Spleen (tissue), 7 donors: ENCODE data around the gene NOSIP.

ENCODE experiments used
- POLR2A ChIP-seq, 3 donors: fragments of 450-650 bp; IDR thresholded peaks; one replicate each; pipeline ENCODE4 v1.5.1; 2017; ENCODE audit warnings: antibody characterized with exemption in 3 of 3, mild to moderate bottlenecking in 1 of 3
- TF ChIP-seq, protein P1 (sequence below), 11 experiments: fragments of 200-600 bp in 7 of 11; fragments of 450-650 bp in 4 of 11; sonication (generic) in 4 of 11; IDR thresholded peaks in 8 of 11; conservative IDR thresholded peaks in 3 of 11; 1 replicate in 7 of 11; 2 replicates in 4 of 11; pipeline versions ENCODE4 v1.4.0 to v1.8.0; 2016 to 2021; ENCODE audit warnings: antibody characterized with exemption in 11 of 11, inconsistent platforms in 4 of 11, mild to moderate bottlenecking in 1 of 11
- donor health status: DM: no; HTN: no; CAD: no; lungs with moderate emphysema.
- donor health status: DM: no; HTN: no; CAD: no.
- donor health status: DM: no; HTN: no; CAD: no.

DNA sequence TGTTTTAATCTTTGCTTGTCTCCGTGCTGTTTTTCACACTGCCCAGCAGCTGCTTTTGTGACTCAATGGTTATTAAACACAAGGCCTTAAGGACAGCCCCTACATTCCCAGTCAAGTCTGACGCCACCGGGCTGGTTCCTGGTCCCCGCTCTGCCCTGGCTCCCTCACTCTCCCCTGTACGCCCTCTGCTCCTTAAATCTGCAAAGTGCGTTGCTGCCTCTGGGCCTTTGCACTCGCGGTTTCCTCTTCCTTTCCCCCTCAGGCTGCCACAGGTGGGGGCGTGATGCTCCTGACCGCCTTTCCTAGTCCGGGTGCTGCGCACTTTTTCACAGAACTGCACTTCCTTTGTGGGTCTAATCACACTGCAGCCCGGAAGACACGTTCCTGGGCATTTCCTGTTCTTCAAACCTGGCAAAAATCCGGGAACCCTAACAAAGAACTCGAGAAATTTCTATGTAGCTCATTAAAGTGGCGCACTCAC, 25.6 kb downstream of the NOSIP start:
- TF ChIP-seq, protein P1, sequence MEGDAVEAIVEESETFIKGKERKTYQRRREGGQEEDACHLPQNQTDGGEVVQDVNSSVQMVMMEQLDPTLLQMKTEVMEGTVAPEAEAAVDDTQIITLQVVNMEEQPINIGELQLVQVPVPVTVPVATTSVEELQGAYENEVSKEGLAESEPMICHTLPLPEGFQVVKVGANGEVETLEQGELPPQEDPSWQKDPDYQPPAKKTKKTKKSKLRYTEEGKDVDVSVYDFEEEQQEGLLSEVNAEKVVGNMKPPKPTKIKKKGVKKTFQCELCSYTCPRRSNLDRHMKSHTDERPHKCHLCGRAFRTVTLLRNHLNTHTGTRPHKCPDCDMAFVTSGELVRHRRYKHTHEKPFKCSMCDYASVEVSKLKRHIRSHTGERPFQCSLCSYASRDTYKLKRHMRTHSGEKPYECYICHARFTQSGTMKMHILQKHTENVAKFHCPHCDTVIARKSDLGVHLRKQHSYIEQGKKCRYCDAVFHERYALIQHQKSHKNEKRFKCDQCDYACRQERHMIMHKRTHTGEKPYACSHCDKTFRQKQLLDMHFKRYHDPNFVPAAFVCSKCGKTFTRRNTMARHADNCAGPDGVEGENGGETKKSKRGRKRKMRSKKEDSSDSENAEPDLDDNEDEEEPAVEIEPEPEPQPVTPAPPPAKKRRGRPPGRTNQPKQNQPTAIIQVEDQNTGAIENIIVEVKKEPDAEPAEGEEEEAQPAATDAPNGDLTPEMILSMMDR (IDR thresholded peaks at IDR 0.05 in 8 of 11, conservative IDR thresholded peaks at IDR 0.05 in 3 of 11), result no peak
- no peak for TF ChIP-seq POLR2A (IDR thresholded peaks at IDR 0.05)
